Occipital lobe (tissue), 3 donors: ENCODE data around the gene INSL3. TPM values are rescaled to one million over a fixed set of nuclear protein-coding genes. Genes with fewer than 3 reads are reported as not detected.
"Not testable (repeated sequence)": the region's sequence is repeated elsewhere in the genome, so short reads cannot be mapped to it uniquely, and the experiment has no call there.

ENCODE experiments used
- DNase-seq: peaks from one replicate; lab custom pipeline; 2025; lab: John Stamatoyannopoulos, UW
- small RNA-seq: library from RNA; depleted of rRNA; stranded (forward); fragments of <200 nt; gene quantifications from one replicate; pipeline ENCODE3, GENCODE V24; 2014
- total RNA-seq: library from RNA; depleted of rRNA; stranded (reverse); fragments of >200 nt; gene quantifications from one replicate; pipeline ENCODE4 v1.2.3, GENCODE V29; 2014

INSL3 gene
- total RNA-seq, 1 donor from 2014 or later = not detected

- no peak for DNase-seq
These were observed 33.9 kb downstream of the INSL3 start for GRCh38 chr19:17787274-17787913.

- no peak for DNase-seq
These were observed 36.9 kb downstream of the INSL3 start for GRCh38 chr19:17784201-17785008.

GRCh38 chr19:17783721-17784120 lies 37.6 kb downstream of the INSL3 start:
- not testable (repeated sequence) for DNase-seq

- no peak for DNase-seq
These were observed 40.5 kb downstream of the INSL3 start for GRCh38 chr19:17780781-17781180.

- DNase-seq = peak; percentile 23
These were observed 42.1 kb downstream of the INSL3 start for GRCh38 chr19:17778968-17779929.

- peak; percentile 32 for DNase-seq
These were observed 42.9 kb downstream of the INSL3 start for GRCh38 chr19:17778251-17778967.

GRCh38 chr19:17777840-17778239 lies 43.5 kb downstream of the INSL3 start:
- DNase-seq = not testable (repeated sequence)

GRCh38 chr19:17775991-17776803 lies 45.1 kb downstream of the INSL3 start:
- no peak for DNase-seq

GRCh38 chr19:17775245-17775927 lies 45.9 kb downstream of the INSL3 start:
- no peak for DNase-seq

- DNase-seq = no peak
These were observed 49.1 kb downstream of the INSL3 start for GRCh38 chr19:17772172-17772571.

- DNase-seq = no peak
These were observed 50.7 kb downstream of the INSL3 start for GRCh38 chr19:17770613-17771012.

GRCh38 chr19:17767559-17767958 lies 53.8 kb downstream of the INSL3 start:
- DNase-seq = no peak

- DNase-seq = no peak
These were observed 54.7 kb downstream of the INSL3 start for GRCh38 chr19:17766543-17767131.

Small RNA genes lying within 50 kb of the gene (small RNA-seq; reads per million reads assigned to genes)
- gene SNORA68 = not detected

Other genes with a start within 250 kb of the INSL3 start
- gene UNC13A, start 133.2 kb downstream of the INSL3 start, total RNA-seq = 29.6 TPM
- 42.0 TPM for gene MAP1S, start 102.0 kb downstream of the INSL3 start, total RNA-seq
- 24.6 TPM for gene FCHO1, start 70.0 kb downstream of the INSL3 start, total RNA-seq
- not detected for gene B3GNT3, start 26.4 kb downstream of the INSL3 start, total RNA-seq
- gene JAK3, start 26.5 kb upstream of the INSL3 start, total RNA-seq = 1.1 TPM
- 612 TPM for gene RPL18A, start 38.4 kb upstream of the INSL3 start, total RNA-seq
- gene SLC5A5, start 50.4 kb upstream of the INSL3 start, total RNA-seq = 1.9 TPM
- gene CCDC124, start 111.5 kb upstream of the INSL3 start, total RNA-seq = 13.9 TPM
- gene KCNN1, start 145.6 kb upstream of the INSL3 start, total RNA-seq = 30.1 TPM
- 5.1 TPM for gene ARRDC2, start 186.7 kb upstream of the INSL3 start, total RNA-seq